Lower lobe of right lung (tissue), 2 donors: ENCODE measurements around the gene KIF14. TPM values are rescaled to one million over a fixed set of nuclear protein-coding genes. Genes with fewer than 3 reads are reported as not detected.

Experiments used
- ATAC-seq, 2 donors: fragments of 200-7000 bp; cut with Tn5 transposase; one replicate each; pipeline ENCODE4 v1.9.1; 2020 to 2022; ENCODE audit warnings: mild to moderate bottlenecking in 2 of 2, moderate library complexity in 2 of 2
- DNase-seq: peaks from one replicate; pipeline ENCODE4 v3.0.0-alpha.2; 2020
- H3K27ac ChIP-seq: fragments of 200-600 bp; one replicate; pipeline ENCODE4 v1.8.0; 2022
- H3K27me3 ChIP-seq: fragments of 200-600 bp; one replicate; pipeline ENCODE4 v1.8.0; 2022; ENCODE audit warnings: low read depth
- H3K36me3 ChIP-seq: fragments of 200-600 bp; one replicate; pipeline ENCODE4 v1.8.0; 2022; ENCODE audit warnings: mild to moderate bottlenecking
- H3K4me1 ChIP-seq: fragments of 200-600 bp; one replicate; pipeline ENCODE4 v1.8.0; 2022
- H3K4me3 ChIP-seq: fragments of 200-600 bp; one replicate; pipeline ENCODE4 v1.8.0; 2022; ENCODE audit warnings: mild to moderate bottlenecking
- H3K9me3 ChIP-seq: fragments of 200-600 bp; one replicate; pipeline ENCODE4 v1.8.0; 2022
- CTCF ChIP-seq: fragments of 200-600 bp; IDR thresholded peaks from one replicate; pipeline ENCODE4 v1.8.0; 2022; ENCODE audit warnings: antibody characterized with exemption, mild to moderate bottlenecking
- intact Hi-C: fragments of 100-400 bp; cut with DNase I; formaldehyde crosslinking; loops from one replicate; pipeline ENCODE4 v1.11.0; 2022
- total RNA-seq: library from RNA; stranded (reverse); fragmentation: NEBNext Ultra II Directional; extraction: Animal tissue kit (Norgen Biotek cat#: 25700); gene quantifications from one replicate; pipeline ENCODE4 v1.2.1, GENCODE V29; 2021
- donor health status: DM: no; HTN: yes; CAD: no; lungs with severe emphysema.

Gene KIF14
- total RNA-seq, 1 donor from 2014 or later = 0.44 TPM

GRCh38 chr1:200665861-200666260 is 45.3 kb upstream of the KIF14 start:
- no peak for TF ChIP-seq CTCF
- Histone ChIP-seq H3K4me1 (peaks cover 13% of the 10 kb centered on the region), H3K27me3 (no peaks in the 10 kb centered on the region), H3K27ac (no peak overlapping the region), H3K9me3 (no peaks in the 10 kb centered on the region), H3K4me3 (no peak overlapping the region), H3K36me3 (peaks cover 38% of the 10 kb centered on the region)
- intact Hi-C loops = no loop called here
- DNase-seq (no peak), ATAC-seq (no peak)

GRCh38 chr1:200660719-200661118 is 40.2 kb upstream of the KIF14 start:
- Histone ChIP-seq H3K4me3 (no peak overlapping the region), H3K27ac (no peak overlapping the region), H3K27me3 (no peaks in the 10 kb centered on the region), H3K36me3 (peaks cover 87% of the 10 kb centered on the region), H3K4me1 (no peaks in the 10 kb centered on the region), H3K9me3 (no peaks in the 10 kb centered on the region)
- no peak for ATAC-seq
- intact Hi-C loops = no loop called here
- no peak for DNase-seq
- no peak for TF ChIP-seq CTCF

- Histone ChIP-seq H3K4me3 (no peak overlapping the region), H3K27me3 (no peaks in the 10 kb centered on the region), H3K4me1 (no peaks in the 10 kb centered on the region), H3K27ac (no peak overlapping the region), H3K9me3 (no peaks in the 10 kb centered on the region), H3K36me3 (peaks cover 90% of the 10 kb centered on the region)
- no peak for DNase-seq
- intact Hi-C loops = no loop called here
- no peak for ATAC-seq
- TF ChIP-seq CTCF = no peak
Observed at GRCh38 chr1:200659269-200659668, 38.7 kb upstream of the KIF14 start.

- Histone ChIP-seq H3K36me3 (peaks cover 84% of the 10 kb centered on the region), H3K4me3 (no peak overlapping the region), H3K4me1 (no peaks in the 10 kb centered on the region), H3K9me3 (no peaks in the 10 kb centered on the region), H3K27me3 (no peaks in the 10 kb centered on the region), H3K27ac (no peak overlapping the region)
- intact Hi-C loops = no loop called here
- ATAC-seq = no peak
- DNase-seq = no peak
- TF ChIP-seq CTCF = no peak
Observed at GRCh38 chr1:200658037-200658818, 37.7 kb upstream of the KIF14 start.

GRCh38 chr1:200654660-200655059 is 34.1 kb upstream of the KIF14 start:
- DNase-seq (no peak), ATAC-seq (no peak)
- Histone ChIP-seq H3K4me3 (no peak overlapping the region), H3K36me3 (peaks cover 60% of the 10 kb centered on the region), H3K4me1 (no peaks in the 10 kb centered on the region), H3K9me3 (no peaks in the 10 kb centered on the region), H3K27ac (no peak overlapping the region), H3K27me3 (no peaks in the 10 kb centered on the region)
- no peak for TF ChIP-seq CTCF
- intact Hi-C loops = no loop called here
